Measurements from ENCODE around the gene ZBTB9.

GRCh38 chr6:33455051-33455450 lies 675 bp downstream of the ZBTB9 start:
- TF ChIP-seq CTCF (IDR thresholded peaks at IDR 0.05) (no peak), POLR2A (IDR thresholded peaks at IDR 0.05) (no peak)
